OCI-LY1 (cell line): ENCODE data around the gene EBF3.

Source experiments
- H2AFZ ChIP-seq: fragments of 200-600 bp; sonication (generic), shearing (Covaris generic); 2 replicates; pipeline ENCODE4 v1.6.0; 2014; ENCODE audit warnings: antibody characterized with exemption, mild to moderate bottlenecking, low read length
- H3F3A ChIP-seq: fragments of 200-600 bp; sonication (generic), shearing (Covaris generic); 2 replicates; pipeline ENCODE4 v1.6.0; 2014; ENCODE audit warnings: mild to moderate bottlenecking, antibody characterized with exemption, low read length, moderate library complexity; ENCODE audit not compliant: insufficient read depth
- H3K27ac ChIP-seq: fragments of 200-600 bp; sonication (generic); 2 replicates; pipeline ENCODE4 v1.5.1; 2014; ENCODE audit warnings: low read length, mixed run types, mild to moderate bottlenecking, low read depth; ENCODE audit not compliant: poor library complexity, severe bottlenecking
- H3K27me3 ChIP-seq: fragments of 200-600 bp; sonication (generic); 2 replicates; pipeline ENCODE4 v1.6.0; 2014; ENCODE audit warnings: antibody characterized with exemption, mild to moderate bottlenecking, low read length, moderate library complexity; ENCODE audit not compliant: insufficient read depth
- H3K36me3 ChIP-seq: fragments of 200-600 bp; sonication (generic); 2 replicates; pipeline ENCODE4 v1.6.1; 2014; ENCODE audit warnings: mild to moderate bottlenecking, antibody characterized with exemption, low read length, moderate library complexity, mixed read lengths; ENCODE audit not compliant: insufficient read depth
- H3K4me1 ChIP-seq: fragments of 200-600 bp; sonication (generic); 2 replicates; pipeline ENCODE4 v1.5.1; 2014; ENCODE audit warnings: mild to moderate bottlenecking, low read length, moderate library complexity; ENCODE audit not compliant: insufficient read depth, severe bottlenecking
- H3K4me2 ChIP-seq: fragments of 200-600 bp; sonication (generic), shearing (Covaris generic); 2 replicates; pipeline ENCODE4 v1.6.1; 2014; ENCODE audit warnings: low read length
- H3K4me3 ChIP-seq: fragments of 200-600 bp; sonication (generic); 2 replicates; pipeline ENCODE4 v1.5.1; 2014; ENCODE audit warnings: low read length, low read depth, mild to moderate bottlenecking, mixed read lengths; ENCODE audit not compliant: poor library complexity, severe bottlenecking
- H3K79me2 ChIP-seq: fragments of 200-600 bp; shearing (Covaris generic); 2 replicates; pipeline ENCODE4 v1.6.1; 2016; ENCODE audit warnings: mixed run types, low read length, mixed read lengths; ENCODE audit not compliant: insufficient read depth
- H3K9ac ChIP-seq: fragments of 200-600 bp; sonication (generic), shearing (Covaris generic); 2 replicates; pipeline ENCODE4 v1.6.1; 2014; ENCODE audit warnings: mild to moderate bottlenecking, low read length, mixed read lengths
- H3K9me2 ChIP-seq: fragments of 200-600 bp; sonication (generic), shearing (Covaris generic); 2 replicates; pipeline ENCODE4 v1.6.1; 2014; ENCODE audit warnings: low read depth, mild to moderate bottlenecking, low read length, mixed read lengths
- H3K9me3 ChIP-seq: fragments of 200-600 bp; shearing (Covaris generic); 2 replicates; pipeline ENCODE4 v1.6.1; 2014; ENCODE audit warnings: low read length, mixed read lengths
- H4K20me1 ChIP-seq: fragments of 200-600 bp; sonication (generic), shearing (Covaris generic); 2 replicates; pipeline ENCODE4 v1.6.0; 2016; ENCODE audit warnings: mild to moderate bottlenecking, low read length; ENCODE audit not compliant: insufficient read depth
- CTCF ChIP-seq: fragments of 200-600 bp; sonication (generic), shearing (Covaris generic); IDR thresholded peaks from 2 replicates; pipeline ENCODE4 v1.5.1; 2017; ENCODE audit warnings: mild to moderate bottlenecking, antibody characterized with exemption, low read length, moderate library complexity, mixed read lengths
- EZH2 ChIP-seq: fragments of 200-600 bp; sonication (generic), shearing (Covaris generic); IDR thresholded peaks from 2 replicates; pipeline ENCODE4 v1.8.0; 2017; ENCODE audit warnings: borderline replicate concordance, mixed run types, mild to moderate bottlenecking, antibody characterized with exemption, low read length, moderate library complexity, mixed read lengths

EBF3 gene

GRCh38 chr10:129787557-129787956 is 176.5 kb downstream of the EBF3 start:
- no peak overlapping the region for H3K4me3 ChIP-seq
- no peaks in the 10 kb centered on the region for H3K4me1 ChIP-seq
- no peak for TF ChIP-seq EZH2
- TF ChIP-seq CTCF = no peak
- H3K9me3 ChIP-seq = no peaks in the 10 kb centered on the region
- no peaks in the 10 kb centered on the region for H3K27me3 ChIP-seq
- no peaks in the 10 kb centered on the region for H3F3A ChIP-seq
- H3K9me2 ChIP-seq = no peaks in the 10 kb centered on the region
- H4K20me1 ChIP-seq = no peaks in the 10 kb centered on the region
- no peak overlapping the region for H2AFZ ChIP-seq
- no peak overlapping the region for H3K27ac ChIP-seq
- no peak overlapping the region for H3K9ac ChIP-seq
- H3K36me3 ChIP-seq = no peaks in the 10 kb centered on the region
- no peaks in the 10 kb centered on the region for H3K79me2 ChIP-seq
- H3K4me2 ChIP-seq = no peak overlapping the region

- no peak overlapping the region for H3K27ac ChIP-seq
- H3K4me1 ChIP-seq = no peaks in the 10 kb centered on the region
- H3F3A ChIP-seq = no peaks in the 10 kb centered on the region
- no peaks in the 10 kb centered on the region for H3K27me3 ChIP-seq
- H3K4me3 ChIP-seq = no peak overlapping the region
- H3K36me3 ChIP-seq = no peaks in the 10 kb centered on the region
- no peak overlapping the region for H3K4me2 ChIP-seq
- TF ChIP-seq CTCF (no peak), EZH2 (no peak)
- H3K79me2 ChIP-seq = no peaks in the 10 kb centered on the region
- no peaks in the 10 kb centered on the region for H3K9me3 ChIP-seq
- H2AFZ ChIP-seq = no peak overlapping the region
- H4K20me1 ChIP-seq = no peaks in the 10 kb centered on the region
- H3K9me2 ChIP-seq = no peaks in the 10 kb centered on the region
- H3K9ac ChIP-seq = no peak overlapping the region
Observed at GRCh38 chr10:129786216-129786615, 177.9 kb downstream of the EBF3 start.

- Histone ChIP-seq H3K4me1 (no peaks in the 10 kb centered on the region), H3K9ac (no peak overlapping the region), H3K4me2 (no peak overlapping the region), H3K36me3 (no peaks in the 10 kb centered on the region), H3K79me2 (no peaks in the 10 kb centered on the region), H3K9me2 (no peaks in the 10 kb centered on the region), H3K4me3 (no peak overlapping the region), H3K9me3 (no peaks in the 10 kb centered on the region), H4K20me1 (no peaks in the 10 kb centered on the region), H3K27ac (no peak overlapping the region), H3F3A (no peaks in the 10 kb centered on the region), H3K27me3 (no peaks in the 10 kb centered on the region), H2AFZ (no peak overlapping the region)
- no peak for TF ChIP-seq CTCF
- no peak for TF ChIP-seq EZH2
Observed at GRCh38 chr10:129785536-129785981, 178.5 kb downstream of the EBF3 start.
